Jurkat, Clone E6-1 (cell line): ENCODE results near the gene ABCB6. TPM values are rescaled to one million over a fixed set of nuclear protein-coding genes. Genes with fewer than 3 reads are reported as not detected.
"Not testable (repeated sequence)": the region's sequence is repeated elsewhere in the genome, so short reads cannot be mapped to it uniquely, and the experiment has no call there.

Experiments used
- DNase-seq: peaks from one replicate; pipeline ENCODE4 v3.0.0-alpha.2; 2011; ENCODE audit warnings: low read depth, low spot score
- H3K4me3 ChIP-seq: 2 replicates; pipeline ENCODE4 v1.5.1; 2011; ENCODE audit warnings: mild to moderate bottlenecking, low read length, control low read depth, moderate library complexity
- polyA plus RNA-seq: library from polyadenylated mRNA; unstranded; fragments of >200 nt; gene quantifications from one replicate; pipeline ENCODE4 v1.2.1, GENCODE V29; 2012; ENCODE audit warnings: missing spikeins; ENCODE audit not compliant: insufficient read length, insufficient read depth

ABCB6 gene
- 23.6 TPM for polyA plus RNA-seq

DNA sequence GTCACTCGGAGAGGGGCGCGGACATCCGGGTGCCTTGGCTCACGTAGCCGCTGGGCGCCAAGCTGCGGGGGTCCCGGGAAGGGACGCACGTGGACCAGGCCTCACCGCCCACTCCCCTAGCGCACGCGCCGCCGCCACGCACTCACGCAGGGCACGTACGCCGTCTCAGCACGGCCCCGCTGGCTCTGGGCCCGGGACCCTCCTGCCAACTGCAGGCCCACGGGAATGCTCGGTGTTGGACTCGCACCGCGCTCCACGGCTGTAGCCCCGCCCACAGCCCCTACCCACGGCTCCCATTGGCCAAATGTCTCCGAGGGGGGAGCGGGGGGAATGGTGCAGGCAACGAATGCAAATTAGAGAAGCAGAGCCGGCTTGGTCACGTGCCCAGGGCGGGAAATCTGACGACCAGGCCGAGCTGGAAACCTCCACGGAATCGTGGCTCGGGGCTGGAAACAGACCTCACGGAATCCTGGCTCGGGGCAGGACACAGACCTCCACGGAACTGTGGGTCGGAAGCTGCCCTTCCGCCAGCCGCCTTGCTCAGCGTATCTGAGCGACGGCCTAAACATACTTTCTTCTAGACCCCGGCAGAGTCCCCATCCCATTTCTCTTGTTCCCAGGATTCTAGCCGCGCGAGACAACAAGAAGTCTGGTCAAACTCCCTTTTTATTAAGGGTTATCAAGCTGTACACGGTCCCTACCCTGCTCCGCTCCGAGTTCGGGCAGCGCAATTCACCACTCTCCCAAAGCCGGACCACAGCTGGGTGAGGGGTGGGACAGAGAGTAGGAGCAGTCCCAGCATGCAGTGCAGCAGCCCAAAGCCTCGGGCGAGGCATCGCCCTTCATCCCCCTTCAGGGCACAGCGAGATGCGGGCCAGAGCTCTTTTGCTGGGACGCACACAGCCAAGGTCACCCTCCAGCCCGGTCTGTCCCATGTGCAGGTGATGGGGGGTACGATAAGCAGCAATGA, at the start of gene ABCB6:
ABCB6 (minus strand) TSS at position 227 of the 970 bp plus-strand sequence. CDS start 285 bp downstream, outside the sequence.
- DNase-seq: peak; percentile 63
- peak within 1 kb of the TSS; percentile 56 for H3K4me3 ChIP-seq

DNA sequence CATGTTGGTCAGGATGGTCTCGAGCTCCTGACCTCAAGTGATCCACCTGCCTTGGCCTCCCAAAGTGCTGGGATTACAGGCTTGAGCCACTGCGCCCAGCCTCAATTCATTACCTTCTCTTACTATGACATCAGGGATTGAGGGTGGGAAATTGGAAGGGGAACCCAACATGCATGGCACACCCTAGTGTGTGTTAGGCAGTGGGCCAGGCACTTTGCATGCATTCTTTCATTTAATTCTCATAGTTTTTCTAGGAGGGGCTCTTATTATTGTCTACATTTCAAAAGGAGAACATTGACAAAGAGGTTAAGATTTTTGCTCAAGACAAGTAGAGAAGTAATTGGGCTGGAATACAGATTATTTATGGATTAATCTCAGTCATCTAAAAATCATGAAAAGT, 49.5 kb upstream of the ABCB6 start:
- DNase-seq: no peak
- H3K4me3 ChIP-seq: no peak overlapping the region

DNA sequence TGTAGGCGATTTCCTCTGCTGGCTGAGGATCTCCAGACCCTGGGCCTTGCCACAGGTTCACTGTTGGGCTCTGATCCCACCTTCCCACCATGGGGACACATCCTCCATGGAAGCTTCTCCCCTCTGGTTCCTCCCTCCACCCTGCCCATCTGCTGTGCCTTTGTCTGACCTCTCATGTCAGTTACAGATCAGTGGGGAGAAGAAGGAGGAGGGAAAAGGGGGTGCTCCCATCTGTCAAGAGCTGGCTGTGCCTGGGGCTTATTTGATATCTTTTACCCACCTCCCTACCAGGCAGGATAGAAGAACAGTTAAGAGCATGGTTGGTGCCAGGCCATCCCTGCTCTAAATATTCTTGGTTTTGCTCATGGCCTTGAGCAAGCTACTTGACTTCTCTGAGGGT, 48.1 kb upstream of the ABCB6 start:
- no peak for DNase-seq
- H3K4me3 ChIP-seq: no peak overlapping the region

DNA sequence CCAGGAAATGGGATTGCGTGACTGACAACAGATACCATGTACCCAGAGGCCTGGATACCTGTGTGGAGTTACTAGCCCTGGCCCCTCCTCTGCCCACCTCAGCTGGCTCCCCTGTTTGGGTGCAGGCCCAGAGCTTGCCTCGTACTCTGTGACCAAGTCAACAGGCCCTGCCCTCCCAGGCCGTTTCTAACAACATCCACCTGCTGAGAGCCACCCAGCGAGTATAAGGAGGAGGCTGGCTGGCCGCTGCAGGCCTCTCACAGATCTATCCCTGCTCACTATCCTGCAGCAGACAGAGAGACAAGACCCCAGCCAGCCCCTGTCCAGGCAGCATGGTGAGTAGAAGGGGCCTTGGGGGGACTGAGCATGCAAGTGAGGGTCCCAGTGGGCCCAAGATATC, 47.5 kb upstream of the ABCB6 start:
- DNase-seq: no peak
- no peak overlapping the region for H3K4me3 ChIP-seq

DNA sequence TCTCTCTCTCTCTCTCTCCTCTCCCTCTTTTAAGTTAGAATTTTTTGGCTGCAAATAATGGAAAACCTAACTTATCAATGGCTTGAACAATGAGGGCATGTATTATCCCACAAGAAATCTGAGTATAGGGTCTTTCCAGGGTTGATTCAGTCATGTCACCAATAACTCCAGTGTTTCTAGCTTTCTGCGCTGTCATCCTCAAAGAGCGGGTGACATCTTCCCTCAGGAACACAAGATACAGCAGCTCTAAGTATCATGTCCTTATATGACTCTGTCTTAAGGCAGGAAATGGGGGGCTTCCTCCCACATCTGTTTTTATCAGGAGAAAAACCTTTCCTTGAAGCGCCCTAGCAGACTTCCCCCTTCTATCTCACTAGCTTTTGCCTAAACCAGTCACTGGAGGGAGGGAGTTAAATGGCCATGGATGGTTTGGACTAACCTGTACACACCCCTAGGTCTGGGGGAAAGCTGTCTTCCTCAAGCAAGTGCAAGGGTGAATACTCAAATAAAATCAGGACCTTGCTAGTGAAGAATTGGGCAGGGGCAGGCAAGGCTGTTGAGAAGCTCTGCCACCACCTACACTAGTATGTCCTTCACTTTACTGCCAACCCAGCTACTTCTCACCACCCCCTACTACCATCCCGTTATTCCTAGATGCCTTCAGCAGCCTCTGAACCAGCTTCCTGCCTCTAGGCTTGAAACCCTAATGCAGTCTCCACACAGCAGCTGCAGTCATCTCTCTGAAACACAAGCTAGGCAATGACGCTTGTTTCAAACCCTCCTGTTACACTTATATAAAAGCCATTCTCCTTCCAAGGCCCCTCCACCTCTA, 42.5 kb upstream of the ABCB6 start:
- no peak for DNase-seq

DNA sequence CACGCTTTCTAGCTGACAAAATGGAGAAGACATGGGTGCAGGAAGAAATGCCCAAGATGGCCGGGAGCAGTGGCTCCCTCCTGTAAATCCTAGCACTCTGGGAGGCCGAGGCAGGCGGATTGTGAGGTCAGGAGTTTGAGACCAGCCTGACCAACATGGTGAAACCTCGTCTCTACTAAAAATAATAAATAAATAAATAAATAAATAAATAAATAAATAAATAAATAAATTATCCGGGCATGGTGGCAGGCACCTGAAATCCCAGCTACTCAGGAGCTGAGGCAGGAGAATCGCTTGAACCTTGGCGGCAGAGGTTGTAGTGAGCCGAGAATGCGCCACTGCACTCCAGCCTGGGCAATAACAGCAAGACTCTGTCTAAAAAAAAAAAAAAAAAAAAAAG, 40.2 kb upstream of the ABCB6 start:
- H3K4me3 ChIP-seq, DNase-seq: not testable (repeated sequence)

More for the DNA sequence above, 42.5 kb upstream of the ABCB6 start:
- H3K4me3 ChIP-seq: no peak overlapping the region

DNA sequence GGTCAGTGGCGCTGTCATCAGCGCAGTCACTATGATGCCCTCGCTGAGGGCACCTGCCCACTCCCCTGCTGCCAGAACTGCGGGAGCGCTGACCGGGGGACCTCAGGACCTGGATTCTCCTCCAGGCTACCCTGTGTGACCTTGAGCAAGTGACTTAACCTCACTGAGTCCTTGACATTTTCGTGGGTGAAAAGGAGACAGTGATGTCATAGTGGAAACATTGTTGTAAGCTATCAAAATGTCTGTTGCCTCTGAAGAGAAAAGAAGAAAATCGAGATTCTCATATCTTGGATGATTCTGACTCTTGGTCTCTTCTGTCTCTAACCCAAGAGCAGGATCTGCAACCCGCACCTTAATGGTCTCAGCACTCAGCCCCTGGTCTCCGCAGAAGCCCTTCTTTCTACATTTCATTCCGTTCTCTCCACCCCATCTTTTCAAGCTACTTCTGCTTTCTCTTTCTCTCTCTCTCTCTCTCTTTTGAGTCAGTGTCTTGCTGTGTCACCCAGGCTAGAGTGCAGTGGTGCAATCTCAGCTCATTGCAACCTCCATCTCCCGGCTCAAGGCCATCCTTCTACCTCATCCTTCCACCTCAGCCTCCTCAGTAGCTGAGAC, 35.9 kb upstream of the ABCB6 start:
- no peak for DNase-seq
- H3K4me3 ChIP-seq: peak overlapping the region; percentile 53; the same call in 1 of the 2 replicates

DNA sequence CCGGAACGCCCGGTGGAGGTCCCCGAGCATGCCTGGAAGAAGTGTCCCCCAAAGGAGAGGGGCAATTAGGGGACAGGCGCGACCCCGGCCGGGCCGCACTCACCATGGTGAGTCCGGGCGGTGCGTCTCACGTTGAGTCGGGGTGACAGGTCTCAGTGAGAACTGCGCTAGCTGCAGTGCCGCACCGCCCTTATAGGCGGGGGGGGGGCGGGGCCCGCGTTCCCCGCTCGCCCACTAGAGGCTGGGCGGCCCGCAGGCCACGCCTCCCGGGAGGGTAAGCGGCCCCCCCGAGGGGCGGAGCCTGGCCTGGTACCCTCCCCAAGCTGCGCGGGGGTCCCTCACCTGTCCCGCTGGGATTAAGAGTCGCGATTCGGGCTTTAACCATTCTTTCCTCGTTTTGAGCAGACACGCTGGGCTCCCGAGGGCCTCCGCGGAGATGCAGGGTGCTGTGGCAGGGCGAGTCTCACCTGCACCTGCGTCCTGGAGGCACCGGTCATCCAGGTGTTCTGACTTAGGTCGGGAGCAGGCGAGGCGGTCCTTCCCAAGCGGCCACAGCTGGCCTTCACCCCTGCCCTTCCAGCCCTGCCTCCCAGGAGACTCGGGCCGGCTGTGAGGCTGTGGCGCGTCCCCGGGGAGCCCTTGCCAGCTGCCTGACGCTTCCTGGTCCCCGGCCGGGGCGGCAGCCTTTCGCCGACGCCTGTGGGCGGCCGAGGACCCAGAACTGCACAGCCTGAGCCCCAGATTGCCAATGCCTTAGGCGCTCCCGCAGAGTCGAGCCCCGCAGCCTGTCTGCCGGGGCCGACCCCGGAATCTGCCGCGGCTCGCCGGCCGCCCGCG, 35.2 kb upstream of the ABCB6 start, which contains the start of gene TUBA4A:
TUBA4A (minus strand) TSS at position 166 of the 837 bp plus-strand sequence; CDS start at position 106, 60 bp downstream.
- H3K4me3 ChIP-seq: peak within 1 kb of the TSS; percentile 53
- DNase-seq: peak; percentile 54

DNA sequence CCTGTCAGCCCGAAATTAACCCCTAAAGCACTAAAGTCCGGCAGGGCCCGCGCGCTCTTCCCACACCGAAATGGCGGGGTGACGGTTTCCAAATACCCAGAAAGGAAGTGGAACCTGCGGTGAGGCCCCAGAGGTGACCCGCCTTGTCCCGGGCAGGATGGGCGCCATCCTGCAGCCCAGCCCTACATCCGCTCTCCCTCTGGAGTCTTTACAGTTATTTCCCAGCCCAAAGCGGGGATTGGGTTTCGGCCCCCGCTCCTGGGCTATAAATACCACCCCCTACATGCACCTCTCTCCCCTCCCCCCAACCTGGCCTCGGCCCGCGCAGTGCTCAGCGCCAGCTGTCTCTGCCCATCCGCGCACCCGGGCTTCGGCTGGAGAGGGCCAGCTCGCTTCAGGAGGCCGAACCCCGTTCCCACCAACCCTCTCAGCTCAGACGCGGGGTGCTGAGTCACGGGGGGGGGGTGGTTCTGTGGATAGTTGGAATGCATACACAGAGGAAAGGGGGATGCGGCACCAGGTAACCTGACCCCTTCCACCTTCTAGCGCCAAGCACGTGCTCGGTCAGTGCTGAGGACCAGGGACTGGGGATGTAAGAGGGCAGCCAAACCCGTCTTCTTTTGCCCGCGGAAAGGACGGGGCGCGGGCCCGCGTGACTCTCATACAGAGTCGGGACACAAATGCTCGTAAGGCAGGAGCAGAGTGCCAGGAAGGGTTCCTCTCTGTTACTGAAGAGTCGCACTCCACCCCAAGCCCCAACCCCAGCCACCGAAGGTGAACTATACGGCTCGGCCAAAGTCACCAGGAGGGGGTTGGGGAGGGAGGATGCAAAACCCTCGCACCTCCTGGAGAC, 34.4 kb upstream of the ABCB6 start, which contains the start of gene TUBA4B:
TUBA4B (plus strand) TSS at position 344 of the 853 bp plus-strand sequence; CDS start at position 509, 165 bp downstream.
- DNase-seq: no peak
- peak within 1 kb of the TSS; percentile 53 for H3K4me3 ChIP-seq

DNA sequence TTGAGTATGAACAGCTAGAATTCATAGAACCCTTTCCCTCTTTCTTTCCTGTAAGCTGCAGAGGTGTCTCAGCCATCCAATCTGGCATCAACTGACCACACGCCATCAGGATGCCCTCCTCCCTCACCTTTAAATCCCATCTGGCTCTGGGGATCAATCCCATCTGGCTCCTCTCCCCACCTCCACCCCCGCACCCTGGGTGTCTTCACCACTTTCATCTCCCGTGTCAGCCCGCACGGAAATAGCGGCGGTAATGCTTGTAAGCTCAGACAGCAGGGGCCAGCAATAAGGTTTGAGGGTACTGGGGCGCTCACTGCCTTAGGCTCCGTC, 33.8 kb upstream of the ABCB6 start:
- no peak for DNase-seq
- peak overlapping the region; percentile 53 for H3K4me3 ChIP-seq

DNA sequence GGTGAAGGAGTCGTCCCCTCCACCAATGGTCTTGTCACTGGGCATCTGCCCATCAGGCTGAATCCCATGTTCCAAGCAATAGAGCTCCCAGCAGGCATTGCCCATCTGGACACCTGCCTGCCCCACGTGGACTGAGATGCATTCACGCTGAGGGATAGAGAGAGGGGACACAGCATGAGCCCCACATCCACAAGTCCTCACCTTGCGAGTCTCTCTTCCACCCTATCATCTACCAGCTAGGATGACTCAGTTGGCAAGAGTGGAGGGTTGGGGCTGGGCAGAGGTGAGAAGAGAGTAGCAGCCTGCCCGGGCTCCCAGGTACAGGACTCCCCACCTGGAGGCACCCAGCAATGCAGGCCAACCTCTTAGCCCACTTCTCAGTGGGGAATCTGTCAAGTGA, 33.3 kb upstream of the ABCB6 start:
- no peak overlapping the region for H3K4me3 ChIP-seq
- no peak for DNase-seq

DNA sequence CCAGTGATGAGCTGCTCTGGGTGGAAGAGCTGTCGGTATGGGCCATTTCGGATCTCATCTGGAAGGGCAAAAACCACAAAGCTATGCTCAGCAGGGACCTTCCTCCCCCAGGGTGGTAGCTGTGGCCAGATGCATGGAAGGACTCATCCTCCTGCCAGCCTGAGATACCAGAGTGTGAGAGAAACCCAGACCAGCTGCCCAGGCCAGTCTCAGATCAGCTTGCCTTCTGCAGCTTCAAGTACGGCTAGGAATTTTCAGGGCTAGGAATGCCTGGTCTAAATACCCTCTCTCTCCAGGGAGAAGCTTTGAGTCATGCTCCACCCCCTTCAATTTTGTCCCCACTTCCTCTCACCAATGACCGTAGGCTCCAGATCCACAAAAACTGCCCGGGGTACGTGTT, 32.9 kb upstream of the ABCB6 start:
- no peak overlapping the region for H3K4me3 ChIP-seq
- DNase-seq: no peak

DNA sequence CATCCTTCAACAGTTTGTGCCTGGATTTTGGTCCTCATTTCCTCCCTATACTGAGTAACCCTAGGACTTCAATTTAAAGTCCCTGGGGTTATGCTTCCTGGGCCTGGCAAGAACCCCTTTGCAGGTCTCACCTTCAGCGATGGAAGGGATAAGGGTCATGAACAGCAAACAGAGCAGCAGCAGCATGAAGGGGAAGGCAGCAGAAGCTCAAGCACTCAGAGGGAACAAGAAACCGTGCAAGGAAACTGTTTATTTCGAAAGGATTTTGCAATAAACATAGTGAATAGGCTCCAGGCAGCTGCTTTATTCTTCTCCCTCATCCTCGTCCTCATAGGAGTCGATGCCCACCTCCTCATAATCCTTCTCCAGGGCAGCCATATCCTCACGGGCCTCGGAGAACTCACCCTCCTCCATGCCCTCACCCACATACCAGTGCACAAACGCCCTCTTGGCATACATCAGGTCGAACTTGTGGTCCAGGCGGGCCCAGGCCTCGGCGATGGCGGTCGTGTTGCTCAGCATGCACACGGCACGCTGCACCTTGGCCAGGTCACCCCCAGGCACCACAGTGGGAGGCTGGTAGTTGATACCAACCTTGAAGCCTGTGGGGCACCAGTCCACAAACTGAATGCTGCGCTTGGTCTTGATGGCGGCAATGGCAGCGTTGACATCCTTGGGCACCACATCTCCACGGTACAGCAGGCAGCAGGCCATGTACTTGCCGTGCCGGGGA, 31.5 kb upstream of the ABCB6 start:
- H3K4me3 ChIP-seq: no peak overlapping the region
- no peak for DNase-seq

DNA sequence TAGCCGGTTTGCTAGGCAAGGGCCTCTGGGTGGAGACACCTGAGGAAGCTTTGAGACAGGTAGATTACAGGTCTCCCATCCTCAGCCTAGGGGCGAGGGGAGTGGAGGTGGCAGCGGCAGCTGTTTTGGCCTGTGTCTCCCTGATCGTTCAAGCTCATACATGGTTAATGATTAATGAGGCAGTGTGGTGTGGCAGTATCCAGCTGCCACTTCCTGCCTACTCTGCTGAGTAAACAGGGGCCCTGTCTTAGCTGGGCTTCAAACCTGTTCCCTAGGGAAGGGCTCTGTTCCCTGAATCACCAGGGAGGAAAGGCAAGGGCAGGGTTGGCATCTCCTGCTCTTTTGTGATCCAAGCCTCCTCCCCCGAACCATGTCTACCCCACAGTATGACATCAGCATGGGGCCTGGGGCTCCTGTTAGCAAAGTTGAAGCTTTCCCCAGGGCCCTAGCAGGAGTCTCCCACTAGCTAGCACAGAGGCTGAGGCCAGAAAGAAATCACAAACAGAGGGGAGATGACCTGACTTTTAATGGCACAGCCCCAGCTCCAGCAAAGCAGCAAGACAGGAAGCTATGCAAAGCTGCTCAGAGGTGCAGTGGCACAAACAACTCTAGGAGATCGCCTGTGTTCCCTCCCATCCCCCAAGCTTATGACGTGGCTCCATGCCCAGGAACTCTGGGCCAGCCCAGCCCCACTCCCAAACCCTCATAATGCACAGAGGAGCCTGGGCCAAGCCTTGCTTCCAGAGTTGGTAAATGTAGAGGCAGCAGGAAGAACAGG, 30.6 kb upstream of the ABCB6 start:
- DNase-seq: no peak
- H3K4me3 ChIP-seq: no peak overlapping the region

DNA sequence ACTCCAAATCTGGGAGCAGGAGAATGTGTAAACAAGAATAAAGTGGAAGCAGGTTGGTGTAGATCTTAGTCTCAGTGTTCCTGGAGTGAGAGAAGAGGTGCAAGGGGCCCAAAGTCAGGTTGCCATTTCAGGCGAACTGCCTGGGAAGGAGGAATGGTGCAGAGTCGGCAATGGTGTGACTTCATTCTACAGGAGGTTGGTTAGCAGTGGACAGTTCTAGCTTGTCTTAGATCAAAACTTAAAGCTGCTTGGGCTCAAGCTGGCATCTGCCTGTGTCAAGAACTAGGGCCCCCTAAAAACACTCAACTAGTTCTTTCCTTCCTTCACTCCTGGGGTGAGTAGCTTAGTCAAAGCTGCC, 30.1 kb upstream of the ABCB6 start:
- no peak overlapping the region for H3K4me3 ChIP-seq
- no peak for DNase-seq
